AG10803 (cell line): Measurements from ENCODE around the gene SPTBN4.

Experiments used
- DNase-seq: peaks from one replicate; pipeline ENCODE4 v3.0.0; 2010; ENCODE audit warnings: low read depth
- H3K4me3 ChIP-seq: 2 replicates; pipeline ENCODE4 v1.5.1; 2011; ENCODE audit warnings: mild to moderate bottlenecking, low read length, control low read depth
- CTCF ChIP-seq: conservative IDR thresholded peaks from 2 replicates; pipeline ENCODE4 v1.5.1; 2011; ENCODE audit warnings: mild to moderate bottlenecking, low read length, control low read depth, inconsistent platforms

SPTBN4 gene

GRCh38 chr19:40571005-40571318 lies 104.2 kb downstream of the SPTBN4 start:
- TF ChIP-seq CTCF, result no peak
- H3K4me3 ChIP-seq, result no peak overlapping the region; the same call in 1 of the 2 replicates

GRCh38 chr19:40571831-40572495 lies 105.2 kb downstream of the SPTBN4 start:
- no peak for DNase-seq
- TF ChIP-seq CTCF, result no peak
- no peak overlapping the region for H3K4me3 ChIP-seq

More at GRCh38 chr19:40571005-40571318, 104.2 kb downstream of the SPTBN4 start:
- DNase-seq, result no peak

GRCh38 chr19:40575326-40575725 lies 108.5 kb downstream of the SPTBN4 start:
- no peak for TF ChIP-seq CTCF
- DNase-seq, result no peak
- no peak overlapping the region for H3K4me3 ChIP-seq

- H3K4me3 ChIP-seq, result peak overlapping the region; percentile 98
- no peak for TF ChIP-seq CTCF
- DNase-seq, result no peak
Observed at GRCh38 chr19:40576151-40576584, 109.4 kb downstream of the SPTBN4 start.

- peak; percentile 92 for DNase-seq
- H3K4me3 ChIP-seq, result peak within 1 kb of the TSS; percentile 98
- no peak for TF ChIP-seq CTCF
Observed at GRCh38 chr19:40576585-40577451, 110.0 kb downstream of the SPTBN4 start, which contains the start of gene SHKBP1. Gene SHKBP1 (plus strand): TSS chr19:40576873. CDS start chr19:40576900, 27 bp downstream.

- no peak for TF ChIP-seq CTCF
- DNase-seq, result no peak
- H3K4me3 ChIP-seq, result no peak overlapping the region
Observed at GRCh38 chr19:40578442-40578908, 111.7 kb downstream of the SPTBN4 start.
